SK-N-SH treated with all-trans-retinoic acid at 6 μM for 48 hours (cell line): Measurements from ENCODE around the gene RAB3IP.

Source experiments
- ATAC-seq: fragments of 200-7000 bp; cut with Tn5 transposase; 3 replicates; pipeline ENCODE4 v1.9.1; 2020; ENCODE audit warnings: mild to moderate bottlenecking, moderate library complexity
- ARNTL ChIP-seq: fragments of 450-650 bp; formaldehyde crosslinking; IDR thresholded peaks from 2 replicates; pipeline ENCODE4 v1.5.0; 2020; ENCODE audit warnings: low read depth, mild to moderate bottlenecking, moderate library complexity, borderline replicate concordance
- BACH2 ChIP-seq: fragments of 250-450 bp; sonication (Bioruptor Pico); IDR thresholded peaks from 2 replicates; pipeline ENCODE4 v1.9.0; 2021; ENCODE audit warnings: mild to moderate bottlenecking, borderline replicate concordance
- CREB5 ChIP-seq: fragments of 250-450 bp; sonication (Bioruptor Pico); IDR thresholded peaks from 2 replicates; pipeline ENCODE4 v1.5.1; 2020; ENCODE audit warnings: low read depth, mild to moderate bottlenecking, moderate library complexity
- GLIS3 ChIP-seq: fragments of 250-450 bp; sonication (Bioruptor Pico); IDR thresholded peaks from 2 replicates; pipeline ENCODE4 v1.5.0; 2020; ENCODE audit warnings: mild to moderate bottlenecking, moderate library complexity
- OSR1 ChIP-seq: fragments of 250-450 bp; sonication (Bioruptor Pico); IDR thresholded peaks from 2 replicates; pipeline ENCODE4 v1.8.0; 2022; ENCODE audit warnings: moderate library complexity, mild to moderate bottlenecking, inconsistent platforms
- PPARA ChIP-seq: fragments of 250-450 bp; sonication (Bioruptor Pico); IDR thresholded peaks from 2 replicates; pipeline ENCODE4 v1.5.0; 2020; ENCODE audit warnings: mild to moderate bottlenecking, borderline replicate concordance
- TCF4 ChIP-seq: fragments of 250-450 bp; sonication (Bioruptor Pico); IDR thresholded peaks from 2 replicates; pipeline ENCODE4 v1.8.0; 2021; ENCODE audit warnings: mild to moderate bottlenecking, moderate library complexity, borderline replicate concordance
- TOX ChIP-seq: fragments of 250-450 bp; sonication (Bioruptor Pico); IDR thresholded peaks from 2 replicates; pipeline ENCODE4 v1.8.0; 2021; ENCODE audit warnings: mild to moderate bottlenecking, moderate library complexity, borderline replicate concordance
- TSHZ2 ChIP-seq: fragments of 250-450 bp; sonication (Bioruptor Pico); IDR thresholded peaks from 2 replicates; pipeline ENCODE4 v1.5.0; 2020; ENCODE audit warnings: mild to moderate bottlenecking, moderate library complexity
- ZC3H10 ChIP-seq: fragments of 250-450 bp; sonication (Bioruptor Pico); IDR thresholded peaks from 2 replicates; pipeline ENCODE4 v1.5.1; 2021; ENCODE audit warnings: mild to moderate bottlenecking, moderate library complexity
- ZFP3 ChIP-seq: fragments of 250-450 bp; sonication (Bioruptor Pico); IDR thresholded peaks from 2 replicates; pipeline ENCODE4 v1.5.0; 2020; ENCODE audit warnings: mild to moderate bottlenecking, moderate library complexity
- ZFP30 ChIP-seq: fragments of 450-650 bp; formaldehyde crosslinking; IDR thresholded peaks from 2 replicates; pipeline ENCODE4 v1.5.0; 2022; ENCODE audit warnings: mild to moderate bottlenecking, moderate library complexity
- ZNF565 ChIP-seq: fragments of 450-650 bp; formaldehyde crosslinking; conservative IDR thresholded peaks from 2 replicates; pipeline ENCODE4 v1.5.0; 2020; ENCODE audit warnings: low read depth, mild to moderate bottlenecking, moderate library complexity
- ZNF70 ChIP-seq: fragments of 450-650 bp; formaldehyde crosslinking; IDR thresholded peaks from 2 replicates; pipeline ENCODE4 v1.5.0; 2020; ENCODE audit warnings: mild to moderate bottlenecking, moderate library complexity
- ZNF8 ChIP-seq: fragments of 450-650 bp; formaldehyde crosslinking; IDR thresholded peaks from 2 replicates; pipeline ENCODE4 v1.5.0; 2020; ENCODE audit warnings: mild to moderate bottlenecking, moderate library complexity
- TF ChIP-seq, protein P1 (sequence below): fragments of 250-450 bp; sonication (Bioruptor Pico); IDR thresholded peaks from 2 replicates; pipeline ENCODE4 v1.8.0; 2020; ENCODE audit warnings: mild to moderate bottlenecking, moderate library complexity, borderline replicate concordance
- TF ChIP-seq, protein P2 (sequence below): fragments of 250-450 bp; sonication (Bioruptor Pico); IDR thresholded peaks from 2 replicates; pipeline ENCODE4 v1.5.1; 2021; ENCODE audit warnings: mild to moderate bottlenecking, moderate library complexity
- TF ChIP-seq, protein P3 (sequence below): fragments of 250-450 bp; sonication (Bioruptor Pico); IDR thresholded peaks from 2 replicates; pipeline ENCODE4 v1.8.0; 2021; ENCODE audit warnings: low read depth, mild to moderate bottlenecking, moderate library complexity, borderline replicate concordance

The RAB3IP gene

GRCh38 chr12:69703146-69703642, 35.5 kb upstream of the RAB3IP start:
- no peak for ATAC-seq
- no peak for TF ChIP-seq ZC3H10 (CRISPR knock-in tag)
- TF ChIP-seq, protein P1, sequence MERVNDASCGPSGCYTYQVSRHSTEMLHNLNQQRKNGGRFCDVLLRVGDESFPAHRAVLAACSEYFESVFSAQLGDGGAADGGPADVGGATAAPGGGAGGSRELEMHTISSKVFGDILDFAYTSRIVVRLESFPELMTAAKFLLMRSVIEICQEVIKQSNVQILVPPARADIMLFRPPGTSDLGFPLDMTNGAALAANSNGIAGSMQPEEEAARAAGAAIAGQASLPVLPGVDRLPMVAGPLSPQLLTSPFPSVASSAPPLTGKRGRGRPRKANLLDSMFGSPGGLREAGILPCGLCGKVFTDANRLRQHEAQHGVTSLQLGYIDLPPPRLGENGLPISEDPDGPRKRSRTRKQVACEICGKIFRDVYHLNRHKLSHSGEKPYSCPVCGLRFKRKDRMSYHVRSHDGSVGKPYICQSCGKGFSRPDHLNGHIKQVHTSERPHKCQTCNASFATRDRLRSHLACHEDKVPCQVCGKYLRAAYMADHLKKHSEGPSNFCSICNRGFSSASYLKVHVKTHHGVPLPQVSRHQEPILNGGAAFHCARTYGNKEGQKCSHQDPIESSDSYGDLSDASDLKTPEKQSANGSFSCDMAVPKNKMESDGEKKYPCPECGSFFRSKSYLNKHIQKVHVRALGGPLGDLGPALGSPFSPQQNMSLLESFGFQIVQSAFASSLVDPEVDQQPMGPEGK, result no peak
- TF ChIP-seq ZNF70 (CRISPR knock-in tag), result no peak

GRCh38 chr12:69704357-69704756, 34.3 kb upstream of the RAB3IP start:
- no peak for ATAC-seq

DNA sequence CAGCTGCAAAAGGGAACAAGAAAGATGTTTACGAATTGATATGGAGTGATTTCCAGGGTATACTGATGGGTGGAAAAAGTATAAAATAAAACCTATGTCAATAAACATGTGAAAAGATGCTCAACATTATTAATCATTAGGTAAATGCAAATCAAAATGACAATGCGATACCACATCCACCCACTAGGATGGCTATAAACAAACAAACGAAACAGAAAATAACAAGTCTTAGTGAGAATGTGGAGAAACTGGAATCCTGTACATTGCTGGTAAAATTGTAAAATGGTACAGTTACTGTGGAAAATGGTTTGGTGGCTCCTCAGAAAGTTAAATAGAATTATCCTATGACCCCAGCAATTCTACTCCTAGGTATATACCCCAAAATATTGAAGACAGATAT, 30.0 kb upstream of the RAB3IP start:
- TF ChIP-seq BACH2 (no peak), GLIS3 (no peak), CREB5 (CRISPR knock-in tag) (no peak), ZFP3 (CRISPR knock-in tag) (no peak)
- TF ChIP-seq, protein P2, sequence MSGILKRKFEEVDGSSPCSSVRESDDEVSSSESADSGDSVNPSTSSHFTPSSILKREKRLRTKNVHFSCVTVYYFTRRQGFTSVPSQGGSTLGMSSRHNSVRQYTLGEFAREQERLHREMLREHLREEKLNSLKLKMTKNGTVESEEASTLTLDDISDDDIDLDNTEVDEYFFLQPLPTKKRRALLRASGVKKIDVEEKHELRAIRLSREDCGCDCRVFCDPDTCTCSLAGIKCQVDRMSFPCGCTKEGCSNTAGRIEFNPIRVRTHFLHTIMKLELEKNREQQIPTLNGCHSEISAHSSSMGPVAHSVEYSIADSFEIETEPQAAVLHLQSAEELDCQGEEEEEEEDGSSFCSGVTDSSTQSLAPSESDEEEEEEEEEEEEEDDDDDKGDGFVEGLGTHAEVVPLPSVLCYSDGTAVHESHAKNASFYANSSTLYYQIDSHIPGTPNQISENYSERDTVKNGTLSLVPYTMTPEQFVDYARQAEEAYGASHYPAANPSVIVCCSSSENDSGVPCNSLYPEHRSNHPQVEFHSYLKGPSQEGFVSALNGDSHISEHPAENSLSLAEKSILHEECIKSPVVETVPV (CRISPR knock-in tag), result no peak
- TF ChIP-seq, all 23 proteins: peak for 0
- ATAC-seq, result no peak

More at GRCh38 chr12:69704357-69704756, 34.3 kb upstream of the RAB3IP start:
- TF ChIP-seq, protein P2 (CRISPR knock-in tag), result no peak
- TF ChIP-seq PPARA (CRISPR knock-in tag), result no peak
- TF ChIP-seq ZC3H10 (CRISPR knock-in tag), result no peak
- TF ChIP-seq ARNTL (CRISPR knock-in tag), result no peak
- TF ChIP-seq ZNF8, result no peak
- TF ChIP-seq ZFP3 (CRISPR knock-in tag), result no peak
- TF ChIP-seq BACH2, result no peak
- no peak for TF ChIP-seq OSR1 (CRISPR knock-in tag)
- no peak for TF ChIP-seq TCF4 (CRISPR knock-in tag)
- no peak for TF ChIP-seq ZFP30 (CRISPR knock-in tag)

DNA sequence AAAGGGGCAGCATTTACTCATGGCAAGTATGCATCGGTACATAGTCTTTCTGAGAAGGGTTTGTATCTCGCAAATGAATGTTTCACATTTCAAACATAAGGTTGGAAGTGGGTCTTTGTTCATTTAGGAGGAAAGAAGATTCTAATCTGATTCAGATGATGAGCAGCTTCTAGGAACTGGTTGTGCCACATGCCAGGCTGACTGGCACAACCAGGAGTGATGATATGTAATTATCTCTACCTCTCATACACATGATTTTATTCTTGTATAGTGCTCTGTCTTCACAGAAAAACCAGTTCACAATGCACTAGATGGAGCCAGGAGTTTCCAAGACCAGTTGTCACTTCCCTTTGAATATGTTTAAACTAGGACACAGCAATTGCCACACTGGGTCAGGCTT, 25.8 kb upstream of the RAB3IP start:
- no peak for TF ChIP-seq ZC3H10 (CRISPR knock-in tag)
- no peak for TF ChIP-seq TOX (CRISPR knock-in tag)
- TF ChIP-seq, protein P3, sequence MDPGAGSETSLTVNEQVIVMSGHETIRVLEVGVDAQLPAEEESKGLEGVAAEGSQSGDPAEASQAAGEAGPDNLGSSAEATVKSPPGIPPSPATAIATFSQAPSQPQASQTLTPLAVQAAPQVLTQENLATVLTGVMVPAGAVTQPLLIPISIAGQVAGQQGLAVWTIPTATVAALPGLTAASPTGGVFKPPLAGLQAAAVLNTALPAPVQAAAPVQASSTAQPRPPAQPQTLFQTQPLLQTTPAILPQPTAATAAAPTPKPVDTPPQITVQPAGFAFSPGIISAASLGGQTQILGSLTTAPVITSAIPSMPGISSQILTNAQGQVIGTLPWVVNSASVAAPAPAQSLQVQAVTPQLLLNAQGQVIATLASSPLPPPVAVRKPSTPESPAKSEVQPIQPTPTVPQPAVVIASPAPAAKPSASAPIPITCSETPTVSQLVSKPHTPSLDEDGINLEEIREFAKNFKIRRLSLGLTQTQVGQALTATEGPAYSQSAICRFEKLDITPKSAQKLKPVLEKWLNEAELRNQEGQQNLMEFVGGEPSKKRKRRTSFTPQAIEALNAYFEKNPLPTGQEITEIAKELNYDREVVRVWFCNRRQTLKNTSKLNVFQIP (CRISPR knock-in tag), result no peak
- no peak for TF ChIP-seq PPARA (CRISPR knock-in tag)
- TF ChIP-seq, protein P1, result no peak
- no peak for TF ChIP-seq TSHZ2
- TF ChIP-seq, protein P2 (CRISPR knock-in tag), result no peak
- TF ChIP-seq ZNF8, result no peak
- no peak for TF ChIP-seq ZNF565 (CRISPR knock-in tag)
- no peak for TF ChIP-seq ZNF70 (CRISPR knock-in tag)
- no peak for TF ChIP-seq GLIS3
- no peak for ATAC-seq
